ENCODE results near the gene USP3.

DNA sequence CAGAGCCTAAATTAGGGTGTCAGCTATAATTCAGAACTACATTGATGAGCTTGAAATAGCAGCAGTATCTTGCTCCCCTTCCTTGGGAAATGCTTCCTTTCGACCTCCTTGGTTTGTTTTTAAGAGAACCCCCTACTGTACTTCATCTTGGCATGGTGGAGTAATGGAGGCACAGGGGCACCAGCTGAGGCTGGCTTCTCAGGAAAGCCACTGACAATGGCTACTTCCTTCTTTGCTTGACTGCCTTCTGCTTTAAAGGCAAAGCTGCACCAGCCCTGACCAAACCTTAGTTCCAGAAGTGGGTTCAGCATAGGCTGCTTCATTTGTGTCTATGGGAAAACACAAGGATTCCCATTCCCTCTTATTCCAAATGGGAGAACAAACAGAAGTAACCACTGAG lies 91.3 kb downstream of the USP3 start:
- TF ChIP-seq POLR2A (IDR thresholded peaks at IDR 0.05; ENCODE audit: low read depth, low read length), result no peak
- peak; percentile 59; the same call in 1 of the 2 replicates for TF ChIP-seq POLR2AphosphoS5 (IDR thresholded peaks at IDR 0.05; ENCODE audit: low read depth, low read length)

Measured in GM12891 (cell line).